Measurements from ENCODE around the gene GNAI2. TPM values are rescaled to one million over a fixed set of nuclear protein-coding genes. Genes with fewer than 3 reads are reported as not detected.
"Not testable (repeated sequence)": the region's sequence is repeated elsewhere in the genome, so short reads cannot be mapped to it uniquely, and the experiment has no call there.

GNAI2 gene
- total and polyA plus RNA-seq, 12 donors, result 109 to 275 (median 166) TPM

- H3K27me3 ChIP-seq, result no peaks in the 10 kb centered on the region
- no peak for TF ChIP-seq POLR2A (IDR thresholded peaks at IDR 0.05)
- peak in 1 of 6 experiments; percentile 20 for TF ChIP-seq CTCF (IDR thresholded peaks at IDR 0.05)
- peak overlapping the region; percentile 54 to 92 (median 76) for H3K27ac ChIP-seq
- peaks cover 0 to 6% of the 10 kb centered on the region in 2 donors for H3K36me3 ChIP-seq (replicated peaks in 1 of 2)
- H3K4me1 ChIP-seq (replicated peaks in 1 of 2), result peaks cover 49 to 98% of the 10 kb centered on the region in 2 donors
- H3K4me3 ChIP-seq, result no peak overlapping the region
- WGBS, 4 donors, result 31 to 50% (median 38%) methylated on average over 11 to 14 of the region's 14 CpGs
- DNase-seq, result peak; percentile 58 to 81 (median 66)
- H3K9me3 ChIP-seq (replicated peaks in 1 of 3), result no peaks in the 10 kb centered on the region
- intact Hi-C loops (cut with DNase I), result no loop called here
Observed at GRCh38 chr3:50242851-50243542, 7.0 kb downstream of the GNAI2 start.

- no peaks in the 10 kb centered on the region for H3K9me3 ChIP-seq (replicated peaks in 1 of 3)
- DNase-seq, result no peak
- intact Hi-C loops (cut with DNase I), result no loop called here
- H3K4me3 ChIP-seq, result no peak overlapping the region
- TF ChIP-seq CTCF (IDR thresholded peaks at IDR 0.05) (no peak), POLR2A (IDR thresholded peaks at IDR 0.05) (no peak)
- H3K27ac ChIP-seq, result peak overlapping the region; percentile 54 to 92 (median 76)
- H3K27me3 ChIP-seq, result no peaks in the 10 kb centered on the region
- peaks cover 49 to 98% of the 10 kb centered on the region in 2 donors for H3K4me1 ChIP-seq (replicated peaks in 1 of 2)
- 69 to 81% (median 71%) methylated on average over 4 of the region's 4 CpGs for WGBS, 4 donors
- H3K36me3 ChIP-seq (replicated peaks in 1 of 2), result peaks cover 0 to 6% of the 10 kb centered on the region in 2 donors
Observed at GRCh38 chr3:50243543-50243895, 7.5 kb downstream of the GNAI2 start.

GRCh38 chr3:50244813-50245212, 8.8 kb downstream of the GNAI2 start:
- intact Hi-C loops (cut with DNase I); H3K4me3 ChIP-seq; H3K27me3 ChIP-seq; H3K9me3 ChIP-seq (replicated peaks in 1 of 3); DNase-seq; H3K36me3 ChIP-seq (replicated peaks in 1 of 2): not testable (repeated sequence)
- H3K4me1 ChIP-seq (replicated peaks in 1 of 2), result peaks cover 45 to 98% of the 10 kb centered on the region in 2 donors
- peak overlapping the region in 4 of 5 donors; percentile 44 to 92 (median 70) for H3K27ac ChIP-seq
- WGBS, 4 donors, result 66 to 79% (median 73%) methylated on average over 5 to 6 of the region's 6 CpGs

- Histone ChIP-seq H3K36me3 (replicated peaks in 1 of 2) (peaks cover 0 to 6% of the 10 kb centered on the region in 2 donors), H3K9me3 (replicated peaks in 1 of 3) (no peaks in the 10 kb centered on the region), H3K4me3 (peak overlapping the region in 1 of 4 donors; percentile 50), H3K27me3 (no peaks in the 10 kb centered on the region), H3K27ac (peak overlapping the region in 4 of 5 donors; percentile 54 to 86 (median 70)), H3K4me1 (replicated peaks in 1 of 2) (peaks cover 45 to 98% of the 10 kb centered on the region in 2 donors)
- peak in 2 of 7 donors; percentile 50 to 51 for DNase-seq
- TF ChIP-seq POLR2A (IDR thresholded peaks at IDR 0.05) (no peak), CTCF (IDR thresholded peaks at IDR 0.05) (no peak)
- intact Hi-C loops (cut with DNase I), result no loop called here
- WGBS, 4 donors, result 43 to 76% (median 51%) methylated on average over 7 to 16 of the region's 16 CpGs
Observed at GRCh38 chr3:50245251-50245745, 9.3 kb downstream of the GNAI2 start.

Measured in adrenal gland (tissue), 12 donors.